ENCODE data around the gene CC2D2B. TPM values are rescaled to one million over a fixed set of nuclear protein-coding genes. Genes with fewer than 3 reads are reported as not detected.

The CC2D2B gene
- total RNA-seq, 2 experiments from 2014 or later: 4.1 TPM; not detected in 1

GRCh38 chr10:95865814-95866466, 41.8 kb upstream of the CC2D2B start:
- Histone ChIP-seq H3K4me2 (ENCODE audit: low read length) (no peak overlapping the region), H3K4me1 (ENCODE audit: insufficient read depth, low read length, poor library complexity, severe bottlenecking) (peaks cover 16% of the 10 kb centered on the region), H2AFZ (ENCODE audit: low read length) (no peak overlapping the region), H3K79me2 (ENCODE audit: insufficient read depth, low read depth, low read length) (no peaks in the 10 kb centered on the region), H3K4me3 (ENCODE audit: low read depth, low read length, poor library complexity, severe bottlenecking) (no peak overlapping the region), H3K27ac (ENCODE audit: low read depth, low read length, poor library complexity, severe bottlenecking) (no peak overlapping the region), H3K9me3 (ENCODE audit: low read length) (no peaks in the 10 kb centered on the region), H4K20me1 (ENCODE audit: insufficient read depth, low read length) (no peaks in the 10 kb centered on the region), H3K9me2 (ENCODE audit: insufficient read depth, low read length) (no peaks in the 10 kb centered on the region), H3K36me3 (ENCODE audit: insufficient read depth, low read length) (no peaks in the 10 kb centered on the region)
- ChIA-PET CTCF (ENCODE audit: unreplicated experiment) (interaction anchor here (1.2 to 3.4 kb wide), 3 partner anchors 22 to 172 kb away, joined by 4 to 35 read pairs (median 10); partner anchors contain the start of gene TCTN3), POLR2A (interaction anchor here (0.6 to 2.6 kb wide), 9 partner anchors 20 to 835 kb away, joined by 3 to 17 read pairs (median 4); partner anchors contain the start of gene TCTN3)
- BruUV-seq (replicated peaks): no TSS peak
- DNase-seq (ENCODE audit: low spot score): no peak
- TF ChIP-seq CTCF (conservative IDR thresholded peaks at IDR 0.05; ENCODE audit: low read length) (no peak), EZH2phosphoT487 (IDR thresholded peaks at IDR 0.05; ENCODE audit: borderline replicate concordance, low read depth, low read length) (no peak)
- intact Hi-C loops (cut with micrococcal nuclease; ENCODE audit: unreplicated experiment): loop anchor here (1.0 to 10.0 kb wide), 5 partner anchors 122 to 491 kb away; no protein-coding TSS in a partner anchor

GRCh38 chr10:95866467-95866842, 41.3 kb upstream of the CC2D2B start:
- H3K9me3 ChIP-seq (ENCODE audit: low read length): no peaks in the 10 kb centered on the region
- H3K4me2 ChIP-seq (ENCODE audit: low read length): no peak overlapping the region
- BruUV-seq (replicated peaks): no TSS peak
- no peak for DNase-seq (ENCODE audit: low spot score)
- no peak overlapping the region for H3K27ac ChIP-seq (ENCODE audit: low read depth, low read length, poor library complexity, severe bottlenecking)
- intact Hi-C loops (cut with micrococcal nuclease; ENCODE audit: unreplicated experiment): loop anchor here (5.0 to 10.0 kb wide), 3 partner anchors 434 to 492 kb away; no protein-coding TSS in a partner anchor
- H3K36me3 ChIP-seq (ENCODE audit: insufficient read depth, low read length): no peaks in the 10 kb centered on the region
- no peak overlapping the region for H2AFZ ChIP-seq (ENCODE audit: low read length)
- H3K9me2 ChIP-seq (ENCODE audit: insufficient read depth, low read length): no peaks in the 10 kb centered on the region
- no peak overlapping the region for H3K4me3 ChIP-seq (ENCODE audit: low read depth, low read length, poor library complexity, severe bottlenecking)
- no peaks in the 10 kb centered on the region for H4K20me1 ChIP-seq (ENCODE audit: insufficient read depth, low read length)
- no peaks in the 10 kb centered on the region for H3K79me2 ChIP-seq (ENCODE audit: insufficient read depth, low read depth, low read length)
- TF ChIP-seq EZH2phosphoT487 (IDR thresholded peaks at IDR 0.05; ENCODE audit: borderline replicate concordance, low read depth, low read length): no peak
- no peak for TF ChIP-seq CTCF (conservative IDR thresholded peaks at IDR 0.05; ENCODE audit: low read length)
- peaks cover 16% of the 10 kb centered on the region for H3K4me1 ChIP-seq (ENCODE audit: insufficient read depth, low read length, poor library complexity, severe bottlenecking)
- ChIA-PET POLR2A (interaction anchor here (0.7 to 2.6 kb wide), 3 partner anchors 20 to 172 kb away, joined by 3 to 9 read pairs (median 4); partner anchors contain the start of gene TCTN3), CTCF (ENCODE audit: unreplicated experiment) (interaction anchor here (3.4 kb wide), 1 partner anchor 172 kb away, joined by 35 read pairs; the partner anchor contains the start of gene TCTN3)

GRCh38 chr10:95867866-95868265, 39.9 kb upstream of the CC2D2B start:
- no peak overlapping the region for H2AFZ ChIP-seq (ENCODE audit: low read length)
- H3K4me3 ChIP-seq (ENCODE audit: low read depth, low read length, poor library complexity, severe bottlenecking): no peak overlapping the region
- no peak for TF ChIP-seq CTCF (conservative IDR thresholded peaks at IDR 0.05; ENCODE audit: low read length)
- no peak for TF ChIP-seq EZH2phosphoT487 (IDR thresholded peaks at IDR 0.05; ENCODE audit: borderline replicate concordance, low read depth, low read length)
- ChIA-PET CTCF (ENCODE audit: unreplicated experiment) (interaction anchor here (0.8 kb wide), 1 partner anchor 174 kb away, joined by 4 read pairs; the partner anchor contains the start of gene TCTN3), POLR2A (no interaction called here)
- H4K20me1 ChIP-seq (ENCODE audit: insufficient read depth, low read length): no peaks in the 10 kb centered on the region
- intact Hi-C loops (cut with micrococcal nuclease; ENCODE audit: unreplicated experiment): loop anchor here (5.0 to 10.0 kb wide), 3 partner anchors 436 to 493 kb away; no protein-coding TSS in a partner anchor
- DNase-seq (ENCODE audit: low spot score): no peak
- no peaks in the 10 kb centered on the region for H3K79me2 ChIP-seq (ENCODE audit: insufficient read depth, low read depth, low read length)
- no peaks in the 10 kb centered on the region for H3K9me3 ChIP-seq (ENCODE audit: low read length)
- no peak overlapping the region for H3K27ac ChIP-seq (ENCODE audit: low read depth, low read length, poor library complexity, severe bottlenecking)
- no peak overlapping the region for H3K4me2 ChIP-seq (ENCODE audit: low read length)
- no peaks in the 10 kb centered on the region for H3K9me2 ChIP-seq (ENCODE audit: insufficient read depth, low read length)
- H3K36me3 ChIP-seq (ENCODE audit: insufficient read depth, low read length): no peaks in the 10 kb centered on the region
- peaks cover 16% of the 10 kb centered on the region for H3K4me1 ChIP-seq (ENCODE audit: insufficient read depth, low read length, poor library complexity, severe bottlenecking)
- no TSS peak for BruUV-seq (replicated peaks)
